ENCODE results near the gene TMPRSS5. TPM values are rescaled to one million over a fixed set of nuclear protein-coding genes. Genes with fewer than 3 reads are reported as not detected.
A peak's percentile ranks its signal among the peaks of the same experiment; 100 is the strongest.

Gene TMPRSS5
- polyA plus RNA-seq, 4 donors = 0.39 to 0.98 (median 0.78) TPM

DNA sequence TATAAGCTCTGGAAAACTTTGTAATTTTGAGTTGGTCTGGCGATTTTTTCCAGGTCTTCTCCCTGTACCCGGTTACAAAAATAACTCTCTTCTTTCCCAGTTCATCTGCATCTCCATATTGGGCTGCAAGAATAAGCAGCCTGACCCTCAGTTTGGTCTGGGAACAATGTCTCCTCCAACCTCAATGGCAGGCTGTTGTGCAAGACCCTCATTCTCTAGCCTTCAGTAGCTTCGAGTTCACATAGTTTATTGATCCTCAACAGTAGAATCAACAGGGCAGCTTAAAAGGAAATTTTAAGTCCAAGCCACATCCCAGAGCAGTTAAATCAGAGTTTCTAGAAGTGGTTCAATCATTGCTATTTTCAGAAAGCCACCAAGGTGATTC is 35.3 kb downstream of the TMPRSS5 start:
- DNase-seq (ENCODE audit: low read depth in 4 of 4, low spot score in 3 of 4) = no peak

DNA sequence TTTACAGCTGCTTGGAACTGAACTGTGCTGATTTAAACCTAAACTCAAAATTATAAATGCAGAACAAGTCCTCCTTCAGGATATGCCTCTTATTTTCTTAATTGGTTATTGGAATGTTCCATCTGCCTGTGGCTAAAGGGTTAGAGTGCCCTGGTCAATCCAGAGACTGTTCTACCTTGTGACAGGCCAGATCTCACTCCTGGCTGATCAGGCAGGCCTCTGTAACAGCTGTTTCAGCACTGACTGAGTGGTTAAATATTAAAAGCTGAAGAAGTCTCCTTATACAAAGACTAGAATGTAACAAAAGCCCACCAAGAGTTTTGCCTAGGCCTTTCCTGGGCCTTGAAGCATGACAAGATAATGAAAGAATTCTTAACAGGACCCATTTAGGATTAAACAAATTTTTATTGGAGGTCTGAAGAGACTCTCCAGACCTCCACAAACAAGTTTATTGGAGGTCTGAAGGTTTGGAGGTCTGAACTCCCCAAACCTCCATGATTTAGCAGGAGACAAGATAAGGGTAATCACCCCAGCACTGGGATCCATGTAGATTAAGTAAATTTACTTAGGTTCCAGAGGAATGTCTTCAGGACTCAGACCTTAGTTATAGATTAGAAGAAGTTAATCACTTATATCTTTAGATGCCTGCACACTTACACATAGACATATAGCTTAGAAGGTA is 35.8 kb downstream of the TMPRSS5 start:
- no peak for DNase-seq (ENCODE audit: low read depth in 4 of 4, low spot score in 3 of 4)

DNA sequence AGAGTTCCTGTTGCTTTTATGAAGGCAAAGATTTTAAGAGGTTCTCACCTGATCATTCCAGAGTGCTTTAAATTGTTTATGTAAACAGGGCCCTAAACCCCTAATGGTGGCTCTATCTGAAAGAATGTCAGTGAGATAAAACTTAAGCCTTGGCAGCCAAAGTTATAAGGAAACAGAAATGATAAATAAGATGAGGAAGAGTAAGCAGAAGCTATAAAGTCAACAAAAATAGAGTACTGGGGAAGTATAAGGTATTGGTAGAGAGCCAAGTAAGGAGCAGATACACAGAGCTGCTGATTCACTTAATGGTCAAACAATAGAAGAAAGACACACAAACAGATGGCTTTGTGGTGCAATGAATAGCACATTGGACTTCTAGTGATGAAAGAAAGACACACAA is 37.9 kb downstream of the TMPRSS5 start:
- no peak for DNase-seq (ENCODE audit: low read depth in 4 of 4, low spot score in 3 of 4)

DNA sequence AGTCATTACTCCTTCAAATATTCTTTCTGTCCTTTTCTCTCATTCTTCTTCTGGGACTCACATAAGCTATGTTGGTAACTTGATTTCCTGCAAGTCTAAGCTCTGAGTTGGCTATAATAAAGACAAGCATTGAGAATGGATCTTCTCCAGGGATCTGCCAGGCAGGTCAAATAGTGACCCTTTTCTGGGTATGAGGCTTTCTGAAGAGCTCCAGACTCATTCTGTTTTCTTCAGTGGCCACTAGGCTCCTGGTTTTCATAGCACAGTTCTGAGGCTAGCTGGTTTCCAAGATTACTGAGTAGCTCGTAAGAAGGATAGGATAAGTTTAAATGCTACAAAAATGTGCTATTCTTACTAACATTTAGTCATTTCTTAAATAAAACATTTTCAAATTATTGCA is 38.3 kb downstream of the TMPRSS5 start:
- DNase-seq (ENCODE audit: low read depth in 4 of 4, low spot score in 3 of 4) = no peak

DNA sequence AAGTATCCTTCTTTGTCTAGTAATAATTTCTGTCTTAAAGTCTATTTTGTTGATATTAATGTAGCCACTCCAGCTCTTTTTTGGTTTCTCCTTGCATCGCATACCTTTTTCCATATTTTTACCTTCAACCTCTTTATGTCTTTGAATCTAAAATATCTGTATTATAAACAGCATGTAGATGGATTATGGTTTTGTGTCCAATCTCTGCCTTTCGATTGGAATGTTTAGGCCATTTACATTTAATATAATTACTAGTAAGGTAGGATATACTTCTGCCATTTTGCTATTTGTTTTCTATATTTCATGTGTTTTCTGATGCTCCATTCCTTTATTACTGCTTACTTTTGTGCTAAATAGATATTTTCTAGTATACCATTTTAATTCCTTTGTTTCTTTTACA is 39.5 kb downstream of the TMPRSS5 start:
- no peak for DNase-seq (ENCODE audit: low read depth in 4 of 4, low spot score in 3 of 4)

DNA sequence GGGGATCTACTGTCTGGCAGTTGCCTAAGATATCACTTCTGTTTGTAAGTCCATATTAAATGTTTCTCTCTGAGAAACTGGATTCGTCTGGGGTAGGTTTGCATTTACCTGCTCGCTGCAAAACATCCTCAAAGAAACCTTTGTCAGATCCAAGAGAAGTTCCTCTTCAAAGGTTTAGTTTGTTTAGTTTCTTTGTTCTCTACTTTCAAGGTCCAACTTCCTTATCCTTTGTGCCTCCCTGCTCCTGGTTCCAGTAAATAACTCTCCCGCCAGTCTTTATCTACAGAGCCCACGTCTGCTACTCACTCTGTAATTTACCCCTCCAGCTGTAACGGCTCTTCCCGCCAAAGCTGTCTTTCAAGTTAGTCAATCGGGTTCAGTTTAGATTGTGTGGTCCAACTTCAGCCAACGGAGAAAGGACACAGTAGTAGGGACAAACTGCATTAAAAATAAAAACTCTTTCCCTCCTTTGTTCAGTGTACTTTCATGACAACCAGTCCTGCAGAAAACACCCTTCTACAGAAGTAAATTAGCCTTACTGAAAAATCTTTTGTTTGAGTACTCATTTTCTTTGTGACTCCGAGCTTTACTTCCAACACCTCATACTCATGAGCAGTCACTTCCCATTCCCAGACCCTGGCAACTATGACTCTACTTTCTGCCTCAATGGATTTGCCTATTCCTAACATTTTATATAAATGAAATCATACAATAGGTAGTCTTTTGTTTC is 41.0 kb downstream of the TMPRSS5 start:
- no peak for DNase-seq (ENCODE audit: low read depth in 4 of 4, low spot score in 3 of 4)

DNA sequence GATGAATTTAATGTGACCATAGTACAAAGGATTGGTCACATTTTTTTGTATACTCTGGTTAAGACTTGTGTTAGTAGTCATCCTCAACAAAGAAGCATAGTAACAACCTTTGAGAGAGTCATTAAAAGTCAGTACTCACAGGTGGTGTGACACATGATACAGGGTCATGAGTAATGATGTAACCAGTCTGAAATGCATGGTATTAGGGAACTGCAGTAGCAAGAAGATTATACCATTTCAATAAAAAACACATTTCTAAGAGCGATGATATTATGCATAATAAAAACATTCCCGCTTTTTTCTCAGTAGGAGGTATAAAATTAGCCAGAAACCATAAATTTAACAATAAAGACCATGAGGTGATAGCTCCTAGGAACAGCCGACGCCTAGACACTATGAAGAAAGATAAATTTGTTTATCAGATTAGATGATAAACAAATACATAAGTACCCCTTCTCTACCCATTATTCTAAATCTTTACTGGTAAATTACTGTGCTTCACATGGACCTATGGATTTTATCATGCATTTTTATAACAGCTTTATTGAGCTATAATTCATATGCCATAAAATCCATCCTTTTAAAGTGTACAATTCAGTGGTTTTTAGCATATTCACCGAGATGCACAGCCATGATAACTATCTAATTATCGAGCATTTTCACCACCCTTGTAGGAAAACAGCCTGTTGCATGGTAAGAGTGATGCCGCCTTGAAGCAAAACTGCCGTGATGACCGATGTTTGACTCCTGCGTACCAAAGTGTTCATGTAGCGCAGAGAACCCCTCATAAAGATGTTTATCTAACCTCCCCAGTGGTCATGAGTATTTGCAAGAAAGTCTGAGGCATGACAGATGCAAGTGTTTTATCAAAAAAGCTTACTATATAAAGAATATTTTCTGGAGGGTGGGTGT is 41.8 kb downstream of the TMPRSS5 start:
- DNase-seq (ENCODE audit: low read depth in 4 of 4, low spot score in 3 of 4) = peak in 1 of 4 donors; percentile 38

DNA sequence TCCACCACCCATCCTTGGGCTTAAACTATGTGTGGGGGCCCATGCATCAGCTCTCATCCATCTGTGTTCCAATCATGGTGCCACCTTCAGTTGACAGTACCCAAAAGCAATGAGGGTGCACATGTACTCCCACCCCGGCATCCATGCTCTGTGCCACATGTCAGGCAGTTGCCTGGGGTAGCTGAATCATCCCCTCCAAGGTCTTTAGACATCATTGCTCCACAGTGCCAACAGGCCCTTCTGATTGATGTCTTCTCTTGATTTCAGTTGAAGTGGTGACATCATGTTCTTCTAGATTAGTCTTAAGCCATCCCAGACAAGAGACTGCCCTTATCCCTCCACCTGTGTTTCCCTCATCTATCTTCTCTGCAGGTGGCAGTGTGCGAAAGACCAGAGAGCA is 42.5 kb downstream of the TMPRSS5 start:
- DNase-seq (ENCODE audit: low read depth in 4 of 4, low spot score in 3 of 4) = no peak

DNA sequence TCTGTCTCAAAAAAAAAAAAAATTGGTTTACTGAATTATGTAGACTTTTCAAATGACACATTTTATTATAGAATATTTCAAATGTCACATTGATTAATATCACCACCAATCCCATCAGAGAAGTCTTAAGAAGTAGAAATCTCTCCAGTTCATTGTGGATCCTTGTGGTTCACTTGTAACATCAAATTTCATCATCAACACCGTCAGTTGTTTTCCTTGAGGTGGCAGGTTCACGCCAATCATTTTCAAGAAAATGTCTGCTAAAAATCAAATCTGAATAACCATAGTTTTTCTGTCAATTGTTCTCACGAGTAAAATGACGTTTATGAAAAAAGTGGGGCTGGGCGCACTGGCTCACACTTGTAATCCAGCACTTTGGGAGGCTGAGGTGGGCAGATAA is 50.3 kb downstream of the TMPRSS5 start:
- DNase-seq (ENCODE audit: low read depth in 4 of 4, low spot score in 3 of 4) = no peak

DNA sequence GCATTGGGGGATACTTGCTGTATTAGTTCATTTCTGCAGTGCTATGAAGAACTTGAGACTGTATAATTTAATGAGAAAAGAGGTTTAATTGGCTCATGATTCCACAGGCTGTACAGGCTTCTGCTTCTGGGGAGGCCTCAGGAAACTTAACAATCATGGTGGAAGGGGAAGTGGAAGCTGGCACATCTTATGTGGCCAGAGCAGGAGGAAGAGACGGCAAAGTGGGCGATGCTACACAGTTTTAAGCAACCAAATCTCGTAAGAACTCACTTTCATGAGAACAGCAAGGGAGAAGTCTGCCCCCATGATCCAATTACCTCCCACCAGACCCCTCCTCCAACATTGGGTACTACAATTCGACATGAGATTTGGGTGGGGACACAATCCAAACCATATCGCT is 55.1 kb downstream of the TMPRSS5 start:
- no peak for DNase-seq (ENCODE audit: low read depth in 4 of 4, low spot score in 3 of 4)

DNA sequence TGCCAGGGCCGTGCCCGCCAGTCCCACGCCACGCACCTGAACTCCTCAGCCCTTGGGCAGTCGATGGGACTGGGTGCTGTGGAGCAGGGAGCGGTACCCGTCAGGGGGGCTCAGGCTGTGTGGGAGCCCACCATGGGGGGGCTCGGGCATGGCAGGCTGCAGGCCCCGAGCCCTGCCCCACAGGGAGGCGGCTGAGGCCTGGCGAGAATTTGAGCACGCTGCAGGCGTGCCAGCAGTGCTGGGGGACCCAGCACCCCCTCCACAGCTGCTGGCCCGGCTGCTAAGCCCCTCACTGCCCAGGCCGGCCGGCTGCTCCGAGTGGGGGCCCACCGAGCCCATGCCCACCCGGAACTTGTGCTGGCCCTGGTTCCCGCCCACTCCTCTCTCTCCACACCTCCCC is 56.8 kb downstream of the TMPRSS5 start:
- no peak for DNase-seq (ENCODE audit: low read depth in 4 of 4, low spot score in 3 of 4)

DNA sequence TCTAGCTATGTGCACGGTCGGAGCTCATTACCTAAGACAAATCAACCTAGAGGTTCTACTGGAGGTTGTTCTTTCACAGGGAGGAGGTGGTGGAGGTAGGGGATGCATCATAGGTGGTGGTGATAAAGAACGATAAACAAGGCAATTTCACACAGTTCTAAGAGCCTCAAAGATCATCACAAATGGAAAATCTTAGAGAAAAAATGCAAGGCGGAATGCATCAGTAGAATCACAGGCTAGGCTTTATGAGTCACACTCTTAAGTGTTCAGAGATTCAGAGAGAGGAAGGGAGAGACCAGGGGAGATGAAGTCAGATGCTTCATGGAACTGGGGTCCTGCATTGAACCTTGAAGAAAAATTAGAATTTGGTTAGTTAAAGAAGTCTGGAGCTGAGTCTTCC is 58.3 kb downstream of the TMPRSS5 start:
- no peak for DNase-seq (ENCODE audit: low read depth in 4 of 4, low spot score in 3 of 4)

DNA sequence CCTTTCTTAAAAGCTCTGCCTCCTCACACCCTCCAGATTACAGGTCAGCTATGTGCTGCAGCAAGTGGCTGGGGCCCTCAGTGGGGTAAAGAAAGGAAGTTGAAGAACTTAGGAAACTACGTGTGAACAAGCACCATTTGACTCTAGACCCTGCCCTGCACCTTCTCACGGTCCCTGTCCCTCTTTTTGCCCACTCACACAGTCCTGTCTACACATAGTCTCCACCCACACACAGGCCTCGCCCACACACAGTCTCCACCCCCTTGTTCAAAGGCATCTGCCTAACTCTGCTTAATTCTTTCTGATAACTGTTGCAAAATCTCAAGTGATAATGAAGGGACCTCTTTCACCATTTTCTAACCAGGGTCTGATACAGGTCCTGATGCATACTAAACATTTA is 59.0 kb downstream of the TMPRSS5 start:
- no peak for DNase-seq (ENCODE audit: low read depth in 4 of 4, low spot score in 3 of 4)

DNA sequence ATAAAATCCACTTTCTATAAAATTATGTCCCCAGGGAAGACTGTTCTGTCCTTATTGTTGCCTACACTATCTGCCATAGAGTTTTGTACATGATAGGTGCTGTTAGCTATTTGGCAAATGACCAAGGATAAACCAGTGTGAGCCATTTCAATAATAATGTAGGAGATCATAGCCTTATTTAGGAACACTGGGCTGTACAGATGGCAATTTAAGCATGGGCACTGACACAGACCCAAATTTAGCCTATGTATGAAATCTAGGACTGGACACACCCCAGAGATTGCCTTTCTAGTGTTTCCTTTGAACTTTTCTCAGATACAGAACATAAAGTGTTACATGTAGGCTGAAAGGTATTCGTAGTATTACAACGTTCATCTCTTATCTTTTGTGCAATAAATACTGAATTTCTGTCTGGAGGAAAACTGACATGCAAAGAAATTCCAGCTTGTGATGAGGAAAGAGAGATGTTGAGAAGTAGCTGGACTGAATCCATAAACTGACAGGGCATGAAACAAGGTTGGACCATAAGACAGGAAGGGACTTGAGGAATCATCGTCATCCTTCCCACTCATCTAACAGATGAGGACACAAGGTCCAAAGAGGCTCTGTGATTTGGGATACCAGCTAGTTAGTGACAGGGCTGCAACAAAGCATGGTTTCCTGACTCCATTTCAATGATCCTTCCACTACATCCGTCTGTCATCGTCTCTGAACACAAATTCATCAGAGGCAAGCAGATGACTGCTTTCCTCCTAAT is 60.3 kb downstream of the TMPRSS5 start:
- no peak for DNase-seq (ENCODE audit: low read depth in 4 of 4, low spot score in 3 of 4)

DNA sequence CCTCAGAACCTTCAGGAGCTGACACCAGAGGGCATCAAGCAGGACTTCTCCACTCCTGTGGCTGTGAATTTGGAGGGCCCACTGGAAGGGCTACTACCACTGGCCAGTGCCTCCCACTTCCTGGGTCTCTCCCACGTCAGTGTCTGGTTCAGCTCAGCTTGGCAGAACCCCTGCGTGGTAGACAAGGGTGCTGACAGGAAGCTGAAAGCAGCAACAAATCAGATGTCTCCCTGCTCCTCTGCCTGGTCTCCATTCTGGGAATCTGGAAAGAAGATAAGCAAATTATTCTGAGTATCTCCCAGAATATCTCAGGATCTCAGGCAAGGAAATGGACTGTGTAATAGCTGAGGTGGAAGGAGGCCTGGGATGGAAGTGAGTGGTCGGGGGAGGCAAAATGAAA is 61.5 kb downstream of the TMPRSS5 start:
- no peak for DNase-seq (ENCODE audit: low read depth in 4 of 4, low spot score in 3 of 4)

DNA sequence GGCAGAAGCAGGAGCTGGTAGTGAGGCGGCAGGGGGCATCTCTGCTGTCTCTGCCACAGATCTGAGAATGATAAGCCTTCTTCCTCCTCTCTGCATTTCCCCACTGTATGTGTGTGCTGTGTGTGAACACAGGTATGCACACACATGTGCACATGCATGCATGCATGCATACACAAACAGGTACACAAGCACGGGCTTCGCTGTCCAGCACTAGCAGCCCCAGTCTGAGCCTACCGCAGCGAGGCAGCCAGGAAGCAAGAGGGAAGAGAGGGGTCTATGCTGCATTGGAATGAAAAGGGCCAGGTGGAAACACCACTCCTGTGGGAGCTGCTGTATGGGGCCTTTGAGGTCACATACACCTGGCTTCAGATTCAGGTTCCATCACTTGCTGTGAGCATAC is 62.4 kb downstream of the TMPRSS5 start:
- no peak for DNase-seq (ENCODE audit: low read depth in 4 of 4, low spot score in 3 of 4)

DNA sequence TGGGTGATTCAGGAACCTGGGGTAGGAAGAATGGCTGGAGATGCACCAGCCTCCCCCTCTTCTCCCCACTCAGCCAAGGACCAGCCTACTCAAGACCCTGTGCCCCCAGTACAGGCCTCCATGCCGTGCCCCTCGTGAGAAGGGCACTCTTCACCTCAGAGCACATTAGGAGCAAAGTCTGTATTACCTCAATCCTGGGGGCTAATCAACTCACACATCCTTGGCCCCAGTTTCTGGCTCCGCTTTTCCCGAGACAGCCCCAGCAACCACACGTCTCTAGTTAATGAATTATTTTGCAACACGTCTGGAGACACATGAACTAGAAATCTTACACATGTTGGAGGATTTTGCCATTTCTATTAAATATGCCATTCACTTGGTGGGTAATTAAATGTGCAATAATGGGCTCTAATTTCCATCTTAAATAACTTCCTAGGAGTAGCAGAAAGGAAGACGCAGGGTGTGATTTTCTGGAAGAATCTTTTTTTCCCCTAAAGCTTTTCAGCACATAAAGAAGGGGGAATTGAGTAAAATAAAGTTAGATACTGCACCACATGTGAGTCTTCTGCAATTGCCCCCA is 63.0 kb downstream of the TMPRSS5 start:
- no peak for DNase-seq (ENCODE audit: low read depth in 4 of 4, low spot score in 3 of 4)

DNA sequence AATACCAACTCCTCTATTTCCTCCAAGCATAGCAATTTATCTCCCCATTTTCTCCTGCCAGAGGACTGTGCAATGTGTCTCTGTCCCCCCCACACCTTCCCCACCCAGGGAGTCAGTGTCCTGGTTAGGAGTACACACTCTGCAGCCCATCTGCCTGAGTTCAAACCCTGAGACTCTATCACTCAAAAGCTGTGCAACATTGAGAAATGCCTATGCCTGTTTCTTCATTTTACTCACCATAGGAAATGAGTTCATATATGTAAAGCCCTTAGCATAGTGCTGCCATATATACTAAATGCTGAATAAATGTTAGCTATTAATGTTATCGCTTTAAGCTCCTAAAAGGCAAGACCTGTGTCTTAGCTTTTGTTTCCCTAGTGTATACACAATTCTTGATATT is 64.0 kb downstream of the TMPRSS5 start:
- DNase-seq (ENCODE audit: low read depth in 4 of 4, low spot score in 3 of 4) = no peak

DNA sequence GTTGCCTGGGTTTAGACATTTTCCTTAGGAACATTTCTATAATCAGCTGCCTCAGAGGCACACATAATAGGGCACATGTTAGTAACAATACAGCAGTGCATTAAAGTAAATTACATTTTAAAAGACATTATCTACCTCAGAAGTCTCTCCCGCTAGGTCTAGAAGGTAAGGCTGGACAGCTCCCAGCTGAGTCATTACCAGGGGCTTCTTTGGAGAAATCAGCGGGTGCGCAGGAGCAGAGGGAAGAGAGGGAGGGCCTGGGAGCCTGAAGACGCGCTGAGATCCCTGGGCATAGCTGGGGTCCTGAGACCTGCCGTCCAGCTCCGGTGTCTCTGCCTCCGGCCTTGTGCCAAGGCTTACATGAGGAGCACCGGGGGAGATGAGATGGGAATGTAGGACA is 67.7 kb downstream of the TMPRSS5 start:
- DNase-seq (ENCODE audit: low read depth in 4 of 4, low spot score in 3 of 4) = no peak

DNA sequence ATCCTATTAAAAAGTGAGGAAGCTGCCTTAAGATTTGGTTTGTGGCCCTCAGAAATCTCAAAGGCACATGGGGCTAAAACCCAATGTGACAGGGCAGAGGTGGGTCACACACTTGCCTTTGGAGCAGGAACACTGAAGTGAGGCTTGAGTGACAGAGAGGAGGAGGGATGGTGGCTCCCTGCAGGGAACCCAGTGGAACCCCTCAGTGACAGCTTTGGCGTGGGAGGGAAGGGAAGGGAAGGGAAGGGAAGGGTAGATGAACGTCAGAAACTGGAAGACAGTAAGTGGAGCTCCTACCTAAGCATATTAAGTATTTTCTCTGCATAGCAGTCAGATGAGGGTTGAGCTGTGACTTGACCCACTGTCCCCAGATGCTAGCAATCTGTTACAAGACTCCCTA is 68.5 kb downstream of the TMPRSS5 start:
- no peak for DNase-seq (ENCODE audit: low read depth in 4 of 4, low spot score in 3 of 4)
